Globus pallidus (tissue), 1 donor: ENCODE measurements around the gene MIGA2.
"Not testable (repeated sequence)": the region's sequence is repeated elsewhere in the genome, so short reads cannot be mapped to it uniquely, and the experiment has no call there.

ENCODE experiments used
- DNase-seq: peaks from one replicate; pipeline ENCODE4 v3.0.0-alpha.2; 2015; ENCODE audit warnings: low spot score

Gene MIGA2, protein sequence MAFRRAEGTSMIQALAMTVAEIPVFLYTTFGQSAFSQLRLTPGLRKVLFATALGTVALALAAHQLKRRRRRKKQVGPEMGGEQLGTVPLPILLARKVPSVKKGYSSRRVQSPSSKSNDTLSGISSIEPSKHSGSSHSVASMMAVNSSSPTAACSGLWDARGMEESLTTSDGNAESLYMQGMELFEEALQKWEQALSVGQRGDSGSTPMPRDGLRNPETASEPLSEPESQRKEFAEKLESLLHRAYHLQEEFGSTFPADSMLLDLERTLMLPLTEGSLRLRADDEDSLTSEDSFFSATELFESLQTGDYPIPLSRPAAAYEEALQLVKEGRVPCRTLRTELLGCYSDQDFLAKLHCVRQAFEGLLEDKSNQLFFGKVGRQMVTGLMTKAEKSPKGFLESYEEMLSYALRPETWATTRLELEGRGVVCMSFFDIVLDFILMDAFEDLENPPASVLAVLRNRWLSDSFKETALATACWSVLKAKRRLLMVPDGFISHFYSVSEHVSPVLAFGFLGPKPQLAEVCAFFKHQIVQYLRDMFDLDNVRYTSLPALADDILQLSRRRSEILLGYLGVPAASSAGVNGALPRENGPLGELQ

DNA sequence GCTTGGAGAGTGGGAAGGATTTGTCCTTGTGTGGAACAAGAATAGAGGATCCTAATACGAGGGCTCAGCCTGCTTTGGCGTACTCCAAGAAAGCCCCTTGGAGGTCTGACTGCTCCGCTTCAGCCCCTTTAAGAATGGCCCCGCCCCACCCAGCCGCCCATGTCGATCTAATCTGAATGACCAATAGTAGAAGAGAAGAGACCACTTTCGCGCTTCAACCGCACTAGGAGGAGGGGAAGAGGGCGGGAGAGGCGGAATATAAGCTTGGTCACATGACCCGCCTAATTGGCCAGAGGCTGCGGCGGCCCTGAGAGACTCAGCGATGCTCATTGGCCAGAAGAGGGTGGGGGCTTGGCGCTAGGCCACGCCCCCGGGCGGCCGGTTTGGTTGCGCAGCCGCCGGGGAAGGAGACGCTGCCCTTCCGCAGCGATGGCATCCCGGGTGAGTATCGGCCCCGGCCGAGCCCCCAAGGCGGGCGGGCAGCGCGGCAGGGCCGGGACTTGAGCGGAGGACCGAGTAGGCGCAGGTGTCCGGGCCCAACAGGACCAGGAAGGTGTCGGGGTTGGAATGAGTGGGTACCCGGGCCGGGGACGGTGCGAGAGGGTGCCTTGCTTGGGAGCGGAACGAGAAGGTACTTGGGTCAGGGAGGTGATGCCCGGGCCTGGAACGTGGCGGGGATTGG lies at the start of gene MIGA2:
Gene MIGA2, plus strand, starts transcription at position 386 of the 682 bp plus-strand sequence. CDS start 3,969 bp downstream, outside the sequence.
- DNase-seq, result peak; percentile 99

DNA sequence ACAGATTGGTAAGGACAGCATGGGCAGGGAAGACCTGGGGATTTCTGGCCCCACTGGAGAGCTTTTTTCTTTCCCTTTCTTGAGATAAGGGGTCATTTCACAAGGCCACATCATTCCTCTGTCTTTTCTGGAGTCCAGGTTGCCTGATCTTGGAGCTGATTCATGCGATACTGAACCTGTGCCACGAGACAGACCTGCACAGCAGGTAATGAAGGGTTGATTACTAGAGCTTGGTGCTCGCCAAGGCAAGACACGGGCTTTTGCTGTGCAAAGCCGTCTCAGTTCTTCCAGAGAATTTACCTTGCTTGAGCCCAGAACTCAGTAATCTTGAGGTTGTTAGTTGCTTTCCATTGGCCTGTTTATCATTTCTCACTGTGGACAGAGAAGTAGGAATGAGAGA lies 49.8 kb upstream of the MIGA2 start:
- DNase-seq, result no peak

DNA sequence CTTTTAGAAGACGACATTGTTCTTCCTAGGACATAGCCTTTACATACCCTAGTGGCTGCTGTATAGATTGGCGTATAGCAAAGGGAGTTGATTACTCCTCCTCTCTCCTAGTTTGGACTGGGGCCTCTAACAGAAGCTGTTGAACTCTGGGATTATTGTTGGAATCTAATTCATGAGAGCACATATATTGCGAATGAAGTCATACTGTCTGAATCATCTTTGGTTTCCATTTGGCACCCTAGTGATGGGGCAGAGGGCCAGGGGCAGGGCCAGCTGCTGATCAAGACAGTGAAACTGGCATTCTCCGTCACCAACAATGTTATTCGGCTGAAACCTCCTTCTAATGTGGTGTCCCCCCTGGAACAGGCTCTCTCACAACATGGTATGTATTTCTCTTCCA lies 48.6 kb upstream of the MIGA2 start:
- peak; percentile 68 for DNase-seq

DNA sequence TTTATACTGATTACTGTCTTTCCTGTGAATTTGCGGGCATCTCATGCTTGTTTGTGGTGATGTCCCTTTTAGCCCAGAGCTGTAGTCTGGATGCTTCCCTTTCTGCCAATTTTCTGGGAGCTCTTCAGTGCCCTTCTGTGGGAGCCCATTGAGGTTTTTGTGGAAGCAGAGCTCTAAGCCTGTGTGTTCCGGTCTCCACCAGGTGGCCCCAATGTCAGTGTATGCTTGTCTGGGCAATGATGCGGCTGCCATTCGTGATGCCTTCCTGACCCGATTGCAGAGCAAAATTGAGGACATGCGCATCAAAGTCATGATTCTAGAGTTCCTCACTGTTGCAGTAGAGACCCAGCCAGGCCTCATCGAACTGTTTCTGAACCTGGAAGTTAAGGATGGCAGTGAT lies 43.4 kb upstream of the MIGA2 start:
- DNase-seq, result peak; percentile 81

DNA sequence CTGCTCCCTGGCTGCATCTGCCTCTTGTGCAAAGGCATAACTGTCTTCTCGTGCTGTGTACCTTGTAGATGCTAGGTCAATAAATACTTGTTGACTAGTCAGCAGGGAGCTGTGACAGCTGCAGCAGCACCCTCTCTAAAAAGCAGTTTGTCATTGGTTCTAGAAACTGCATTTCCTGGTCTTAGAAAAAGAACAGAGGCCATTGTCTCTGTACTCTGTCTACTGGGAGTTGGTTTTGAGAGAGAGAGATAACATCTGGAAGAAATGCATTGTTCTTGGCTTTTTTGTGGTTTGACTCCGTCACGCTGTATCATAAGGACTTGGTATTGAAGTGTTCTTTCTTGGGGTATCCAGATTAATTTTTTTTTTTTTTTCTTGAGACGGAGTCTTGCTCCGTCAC lies 40.6 kb upstream of the MIGA2 start:
- peak; percentile 80 for DNase-seq

DNA sequence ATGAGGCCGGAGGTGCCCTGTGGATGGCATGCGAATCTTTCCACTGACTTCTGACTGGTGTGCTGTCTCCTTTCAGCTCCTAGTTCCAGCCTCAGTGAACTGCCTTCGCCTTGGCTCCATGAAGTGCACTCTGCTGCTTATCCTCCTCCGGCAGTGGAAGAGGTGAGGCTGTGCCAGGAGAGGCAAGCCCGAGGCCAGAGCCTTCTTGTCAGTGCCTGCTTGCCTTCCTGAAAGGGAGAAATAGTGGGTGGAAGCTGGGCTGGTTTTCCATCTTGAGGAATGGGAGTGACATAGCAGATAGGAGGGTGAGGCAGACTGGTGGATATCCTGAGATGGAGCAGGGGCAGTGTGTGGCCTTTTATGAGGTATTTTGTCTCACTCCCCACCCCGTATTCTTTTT lies 38.0 kb upstream of the MIGA2 start:
- no peak for DNase-seq

DNA sequence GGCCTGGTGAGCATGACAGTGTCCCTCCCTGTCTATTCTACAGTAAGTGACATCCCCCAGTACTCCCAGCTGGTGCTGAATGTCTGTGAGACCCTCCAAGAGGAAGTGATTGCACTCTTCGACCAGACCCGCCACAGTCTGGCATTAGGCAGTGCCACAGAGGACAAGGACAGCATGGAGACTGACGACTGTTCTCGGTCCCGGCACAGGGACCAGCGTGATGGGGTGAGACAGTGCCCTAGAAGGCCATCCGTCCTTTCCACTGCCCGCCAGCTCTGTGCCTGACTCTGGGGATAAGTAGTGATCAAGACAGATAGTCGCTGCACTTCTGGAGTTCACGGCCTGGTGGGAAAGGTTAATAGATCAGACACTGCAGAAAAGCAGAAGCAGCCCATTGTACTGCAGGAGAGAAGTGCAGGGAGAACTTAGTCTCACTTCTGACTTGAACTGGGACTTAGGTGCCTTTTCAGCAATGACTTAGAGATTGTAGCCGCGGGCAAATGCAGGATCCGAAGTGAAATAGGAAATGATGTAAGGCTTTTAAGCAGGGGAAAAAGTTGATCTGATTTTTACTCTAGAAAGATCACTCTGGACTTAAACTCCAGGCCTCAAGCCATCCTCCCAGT lies 36.7 kb upstream of the MIGA2 start:
- DNase-seq, result no peak

DNA sequence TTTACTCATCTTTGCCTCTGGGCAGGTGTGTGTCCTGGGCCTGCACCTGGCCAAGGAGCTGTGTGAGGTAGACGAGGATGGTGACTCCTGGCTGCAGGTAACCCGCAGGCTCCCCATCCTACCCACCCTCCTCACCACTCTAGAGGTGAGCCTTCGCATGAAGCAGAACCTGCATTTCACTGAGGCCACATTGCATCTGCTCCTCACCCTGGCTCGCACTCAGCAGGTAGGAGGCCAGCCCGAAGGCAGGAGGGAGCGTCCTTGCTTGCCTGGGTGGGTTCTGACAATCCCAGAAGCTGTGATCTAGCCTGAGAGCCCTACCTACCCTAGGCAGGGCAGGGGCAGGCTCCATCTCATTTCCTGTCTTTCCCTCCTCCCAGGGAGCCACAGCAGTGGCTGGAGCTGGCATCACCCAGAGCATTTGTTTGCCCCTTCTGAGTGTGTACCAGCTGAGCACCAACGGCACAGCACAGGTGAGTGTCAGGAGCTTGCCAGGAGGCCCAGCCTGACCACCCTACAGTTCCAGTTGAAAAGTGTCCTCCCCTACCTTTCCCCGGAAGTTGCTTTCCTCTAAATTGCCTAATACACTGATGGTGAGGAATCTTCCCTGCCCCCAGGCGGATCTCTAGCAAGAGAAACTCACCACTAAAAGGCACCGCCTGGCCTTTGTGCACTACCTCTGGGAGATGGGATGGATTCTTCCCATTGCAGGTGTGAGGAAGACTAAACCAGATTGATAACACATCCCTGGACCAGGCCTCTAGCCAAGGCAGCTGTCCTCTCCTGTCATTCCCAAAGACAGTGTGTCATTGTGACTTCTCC lies 34.7 kb upstream of the MIGA2 start:
- DNase-seq, result no peak

DNA sequence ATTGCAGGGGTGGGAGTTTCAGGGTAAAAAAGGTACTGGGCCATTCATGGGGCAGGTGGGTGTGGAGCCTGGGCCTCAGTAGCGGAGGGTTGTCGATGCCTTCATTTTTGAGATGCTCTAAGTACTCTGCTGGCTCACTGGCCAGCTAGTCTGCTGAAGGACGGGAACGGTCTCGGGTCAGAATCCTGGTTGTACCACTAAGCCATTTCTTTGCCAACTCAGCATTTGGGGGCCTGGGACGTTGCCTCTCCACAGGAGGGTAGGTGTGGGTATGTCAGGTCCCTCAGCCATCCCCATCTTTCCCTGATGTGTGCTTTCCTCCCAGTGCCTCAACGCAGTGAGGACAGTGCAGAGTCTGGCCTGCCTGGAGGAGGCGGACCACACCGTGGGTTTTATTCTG lies 33.4 kb upstream of the MIGA2 start:
- DNase-seq, result no peak

DNA sequence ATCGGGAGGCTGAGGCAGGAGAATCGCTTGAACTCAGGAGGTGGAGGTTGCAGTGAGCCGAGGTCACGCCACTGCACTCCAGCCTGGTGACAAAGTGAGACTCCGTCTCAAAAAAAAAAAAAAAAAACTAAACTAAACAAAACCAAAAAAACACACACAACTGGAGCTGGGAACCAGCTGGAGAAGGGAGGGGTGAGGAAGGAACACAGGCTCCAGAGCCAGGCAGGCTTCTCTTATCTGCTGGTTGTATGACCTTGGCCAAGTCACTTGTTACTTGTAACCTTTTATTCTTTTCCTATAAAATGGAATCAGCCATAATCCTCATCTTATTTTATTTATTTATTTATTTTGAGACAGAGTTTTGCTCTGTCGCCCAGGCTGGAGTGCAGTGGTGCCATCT lies 32.3 kb upstream of the MIGA2 start:
- not testable (repeated sequence) for DNase-seq

DNA sequence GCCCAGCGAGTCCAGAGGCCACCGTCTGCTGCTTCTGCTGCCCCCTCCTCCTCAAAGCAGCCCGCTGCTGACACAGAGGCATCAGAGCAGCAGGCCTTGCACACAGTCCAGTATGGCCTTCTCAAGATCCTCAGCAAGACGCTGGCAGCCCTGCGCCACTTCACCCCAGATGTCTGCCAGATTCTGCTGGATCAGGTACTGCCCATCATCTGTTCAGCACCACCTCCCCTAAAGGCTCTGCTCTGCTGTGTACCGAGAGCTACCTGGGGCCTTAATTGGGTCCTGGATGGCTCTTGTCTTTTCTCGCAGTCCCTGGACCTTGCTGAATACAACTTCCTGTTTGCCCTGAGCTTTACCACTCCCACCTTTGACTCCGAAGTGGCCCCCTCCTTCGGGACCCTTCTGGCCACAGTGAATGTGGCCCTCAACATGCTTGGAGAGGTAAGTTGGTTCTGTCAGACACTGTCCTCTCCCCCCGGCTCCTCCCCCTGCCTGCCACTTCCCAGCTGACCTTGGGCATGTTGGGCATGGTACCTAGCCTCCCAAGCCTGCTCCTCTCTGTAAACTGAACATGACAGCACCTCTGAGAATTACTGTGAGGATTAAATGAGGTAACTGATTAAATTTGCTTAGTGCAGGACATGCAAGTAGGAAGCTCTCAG lies 31.0 kb upstream of the MIGA2 start:
- no peak for DNase-seq

DNA sequence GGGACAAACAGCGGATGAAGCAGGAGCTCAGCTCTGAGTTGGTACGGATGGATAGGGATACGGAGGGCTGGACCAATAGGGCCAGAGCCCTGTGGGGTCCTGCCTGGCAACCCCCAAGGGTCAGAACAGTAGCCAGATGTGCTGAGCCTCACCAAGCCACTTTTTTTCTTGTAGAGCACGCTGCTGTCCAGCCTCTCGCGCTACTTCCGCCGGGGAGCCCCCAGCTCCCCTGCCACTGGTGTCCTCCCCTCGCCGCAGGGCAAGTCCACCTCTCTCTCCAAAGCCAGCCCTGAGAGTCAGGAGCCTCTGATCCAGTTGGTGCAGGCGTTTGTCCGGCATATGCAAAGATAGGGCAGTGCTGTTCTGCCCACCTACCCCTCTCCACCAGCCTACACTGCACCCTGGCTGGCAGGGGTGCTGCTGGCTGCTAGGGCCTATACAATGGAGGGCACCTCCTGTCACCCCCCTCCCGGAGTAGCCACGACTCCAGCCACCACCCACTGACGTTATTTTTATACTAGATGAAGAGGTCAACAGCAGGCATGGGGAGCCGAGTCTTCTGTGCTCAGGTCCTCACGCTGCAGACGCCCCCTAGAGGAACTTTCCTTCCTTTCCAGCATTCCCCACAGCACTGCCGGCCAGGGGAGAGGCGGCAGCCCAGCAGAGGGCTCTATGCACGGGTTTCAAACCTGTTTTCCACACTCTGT lies 29.9 kb upstream of the MIGA2 start:
- DNase-seq, result peak; percentile 87

DNA sequence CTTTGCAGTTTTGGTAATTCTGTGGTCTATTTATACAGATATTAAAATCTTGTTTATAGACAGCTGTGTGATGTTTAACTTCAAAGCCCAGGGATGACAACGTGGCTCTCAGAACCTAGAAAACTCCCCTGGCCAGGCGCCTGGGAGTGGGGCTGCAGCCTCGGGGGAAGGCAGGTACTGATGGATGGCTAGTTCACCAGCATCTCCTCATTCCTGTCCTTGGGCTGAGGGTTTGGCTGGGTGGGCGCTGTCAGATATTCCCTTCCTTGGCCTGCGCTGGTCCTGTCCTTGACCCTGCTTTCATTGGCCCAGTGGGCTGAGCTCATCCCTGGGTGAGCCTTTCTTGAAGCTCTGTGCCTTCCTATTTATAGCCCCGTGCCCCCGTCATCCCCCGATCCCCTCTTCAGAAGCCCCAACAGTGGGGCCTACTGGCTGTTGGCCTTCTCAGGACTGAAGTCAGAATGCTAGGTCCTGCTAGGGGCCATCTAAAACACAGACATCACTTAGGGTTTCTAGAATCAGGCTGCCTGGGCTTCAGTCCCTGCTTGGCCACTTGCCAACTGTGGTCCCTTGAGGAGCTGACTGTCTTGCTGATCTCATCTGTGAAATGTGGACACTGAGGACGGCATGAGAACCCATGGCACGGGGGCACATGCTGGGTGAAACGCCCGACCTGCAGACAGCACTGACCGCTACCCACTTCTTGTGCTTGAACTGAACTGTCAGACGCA lies 29.2 kb upstream of the MIGA2 start:
- no peak for DNase-seq

DNA sequence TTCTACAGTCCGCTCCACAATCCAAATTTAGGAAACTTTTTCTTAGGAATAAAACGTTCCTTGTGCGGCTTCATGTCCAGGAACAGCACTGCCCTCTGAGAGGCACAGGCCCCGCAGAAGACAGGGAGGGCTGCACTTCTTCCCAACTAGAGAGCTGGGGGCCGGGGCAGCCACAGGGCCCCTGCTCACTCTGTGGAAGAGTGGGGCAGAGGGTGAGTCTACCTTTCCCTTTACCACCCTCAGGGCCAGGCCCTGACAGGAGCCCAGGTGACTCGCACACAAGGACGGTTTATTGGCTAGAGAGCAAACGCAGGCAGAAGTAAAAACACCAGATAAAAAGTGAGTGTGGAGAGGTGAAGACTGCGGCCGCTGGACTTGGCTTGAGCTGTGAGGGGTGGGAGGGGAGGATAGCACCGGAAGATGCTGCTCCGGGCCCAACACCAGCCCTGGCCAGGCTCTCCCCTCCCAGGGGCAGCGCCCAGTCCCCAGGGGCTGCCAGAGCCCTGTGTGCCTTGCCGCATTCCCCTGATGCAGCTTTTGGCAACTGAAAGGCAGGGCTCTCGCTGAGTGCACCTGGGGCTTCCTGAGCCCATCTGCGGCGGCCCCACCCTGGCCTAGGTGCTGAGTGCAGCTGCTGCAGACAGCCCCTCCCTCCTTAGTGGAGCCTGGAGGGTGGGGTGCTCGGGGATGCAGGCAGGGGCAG lies 28.5 kb upstream of the MIGA2 start:
- DNase-seq, result no peak

DNA sequence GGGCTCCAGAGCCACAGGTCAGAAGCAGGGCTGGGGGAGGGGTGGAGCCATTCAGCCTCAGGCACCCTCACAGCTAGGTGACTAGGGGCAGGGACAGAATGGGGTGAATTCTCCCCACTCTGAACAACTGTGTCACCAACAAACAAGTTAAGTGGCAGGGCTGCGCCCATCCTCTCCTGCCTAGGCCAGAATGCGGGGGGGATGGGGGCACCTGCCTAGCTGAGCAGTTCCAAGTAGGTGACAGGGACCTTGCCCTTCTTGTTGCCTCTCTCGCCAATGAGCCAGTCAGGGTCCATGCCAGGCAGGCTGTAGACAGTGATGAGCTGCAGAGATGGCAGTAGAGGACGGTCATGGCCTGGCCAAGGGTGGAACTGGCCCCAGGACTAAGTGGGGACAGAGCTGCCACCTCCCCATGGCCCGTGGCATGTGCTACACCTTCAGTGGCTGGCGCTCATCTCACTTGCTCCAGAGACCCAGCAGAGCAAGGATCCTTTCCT lies 27.9 kb upstream of the MIGA2 start:
- no peak for DNase-seq

DNA sequence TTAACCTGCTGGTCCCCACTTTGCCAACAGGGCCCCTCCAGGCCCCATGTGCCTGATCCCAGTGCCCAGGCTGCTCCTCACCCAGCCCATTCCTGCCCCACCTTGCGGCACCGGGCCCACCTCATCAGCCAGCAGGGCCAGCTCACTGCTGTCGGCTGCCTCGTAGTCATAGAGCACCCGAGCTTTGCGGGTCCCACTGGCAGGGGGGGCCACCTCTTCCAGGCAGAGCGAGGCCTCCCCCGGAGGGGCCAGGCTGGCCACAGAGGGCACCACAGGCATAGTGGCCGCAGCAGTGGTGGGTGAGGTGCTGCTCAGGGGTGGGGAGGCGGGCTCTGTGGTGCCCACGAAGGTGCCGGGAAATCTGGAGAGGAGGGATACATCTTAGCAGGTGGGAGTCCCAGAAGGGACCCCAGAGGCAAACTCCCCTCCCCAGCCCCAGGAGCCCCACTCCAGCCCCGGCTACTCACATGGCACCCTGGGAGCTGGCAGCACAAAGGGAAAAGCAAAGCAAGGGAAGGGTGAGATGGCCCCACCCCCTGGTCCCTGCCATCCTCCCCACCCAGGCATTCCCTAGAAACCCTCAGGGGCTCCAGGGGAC lies 27.3 kb upstream of the MIGA2 start:
- no peak for DNase-seq

DNA sequence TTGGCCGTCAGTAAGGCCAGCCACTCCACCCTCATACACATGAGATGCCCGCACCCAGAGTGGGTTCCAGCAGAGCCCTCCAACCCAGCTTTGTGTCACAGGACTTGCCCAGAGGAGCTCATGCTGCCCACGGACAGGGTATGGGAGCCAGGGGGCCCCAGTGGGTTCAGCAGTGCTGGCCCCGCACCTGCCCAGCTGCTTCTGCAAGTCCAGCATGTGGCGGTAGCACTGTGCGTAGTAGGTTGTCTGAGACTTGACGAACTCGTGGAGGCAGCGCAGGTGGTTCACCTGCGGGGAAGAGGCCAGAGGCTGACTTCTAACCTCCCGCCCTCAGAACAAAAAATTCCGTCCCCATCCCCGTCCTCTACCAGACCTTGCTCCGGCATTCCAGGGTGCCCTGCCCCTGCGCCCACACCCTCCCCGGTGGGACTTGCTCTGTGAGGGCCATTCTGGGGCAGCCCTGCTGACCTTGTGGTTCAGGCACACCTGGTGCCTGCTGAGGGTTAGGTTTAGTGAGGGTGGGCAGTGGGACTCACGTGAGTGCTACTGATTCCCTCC lies 26.8 kb upstream of the MIGA2 start:
- DNase-seq, result no peak

DNA sequence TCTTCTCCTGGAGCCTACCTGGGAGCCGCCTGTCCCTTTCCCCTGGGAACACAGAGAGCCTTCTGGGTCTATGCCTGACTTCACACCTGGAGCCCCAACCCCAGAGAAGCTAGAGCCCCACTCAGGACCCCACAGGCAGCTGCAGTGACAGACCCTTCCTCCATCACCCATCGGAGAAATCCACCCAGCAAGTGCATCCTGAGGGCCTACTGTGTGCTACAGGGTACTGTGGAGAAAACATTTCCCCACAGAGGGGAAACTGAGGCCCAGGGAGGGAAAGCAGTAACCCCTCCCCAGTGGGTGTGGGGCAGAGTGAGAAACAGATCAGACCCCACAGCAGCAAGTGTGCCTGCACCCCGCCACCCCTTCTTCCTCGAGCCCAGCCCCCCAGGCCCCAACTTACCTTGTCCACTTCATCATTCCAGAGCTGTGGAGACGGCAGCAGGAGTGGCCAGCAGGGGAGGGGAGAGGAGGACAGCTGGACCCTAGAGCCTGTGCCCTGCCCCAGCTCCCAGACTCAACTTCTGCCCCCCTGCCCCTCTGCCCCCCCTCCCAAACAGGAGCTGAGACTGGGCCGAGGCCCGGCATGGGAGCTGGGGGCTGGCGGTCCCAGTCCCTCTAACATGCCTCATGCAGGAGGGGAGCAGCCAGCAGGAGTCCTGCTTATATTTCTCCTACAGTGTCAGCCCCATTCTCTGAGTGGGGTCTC lies 26.0 kb upstream of the MIGA2 start:
- DNase-seq, result no peak
